T47D (cell line): ENCODE data around the gene MICAL3.
"Not testable (repeated sequence)": the region's sequence is repeated elsewhere in the genome, so short reads cannot be mapped to it uniquely, and the experiment has no call there.

ENCODE experiments used
- DNase-seq, 2 experiments: peaks; one replicate each; pipeline versions ENCODE4 v3.0.0 to v3.0.0-alpha.2; 2011 to 2012; ENCODE audit warnings: low read depth in 1 of 2, low spot score in 1 of 2
- JUND ChIP-seq: IDR thresholded peaks from 2 replicates; pipeline ENCODE4 v1.6.1; 2012; ENCODE audit warnings: low read depth
- in situ Hi-C: cut with HindIII; loops from 2 replicates; pipeline ENCODE4 v1.10.0; 2016; ENCODE audit warnings: low sequenced_read_pairs, low pct_unique_long_range_greater_than_20kb

Gene MICAL3

DNA sequence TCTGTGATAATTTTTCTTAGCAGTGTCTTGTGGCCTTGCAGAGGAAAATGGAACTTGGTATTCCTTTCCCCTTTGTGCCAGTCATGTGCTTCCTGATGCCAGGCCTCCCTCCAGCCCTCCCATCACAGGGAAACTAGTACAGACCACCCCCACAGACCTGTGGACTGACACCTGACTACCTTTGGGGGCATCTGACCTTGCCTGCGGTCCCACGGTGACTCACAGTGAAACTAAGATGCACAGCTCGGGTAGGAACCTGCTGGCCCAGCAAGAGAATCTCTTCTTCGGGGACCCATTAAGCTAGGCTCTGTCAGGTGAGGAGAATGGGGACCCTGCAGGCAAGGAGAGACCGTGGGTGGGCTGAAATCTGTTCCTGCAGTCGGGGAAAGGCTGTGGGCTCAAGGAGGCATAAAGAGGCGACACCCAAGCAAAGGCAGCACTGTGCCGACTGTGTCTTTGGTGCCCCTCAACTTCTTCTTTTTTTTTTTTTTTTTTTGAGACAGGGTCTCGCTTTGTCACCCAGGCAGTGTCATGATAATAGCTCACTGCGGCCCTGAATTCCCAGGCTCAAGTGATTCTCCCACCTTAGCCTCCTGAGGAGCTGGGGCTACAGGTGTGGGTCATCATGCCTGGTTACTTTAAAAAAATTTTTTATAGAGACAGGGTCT is 32.6 kb upstream of the MICAL3 start:
- in situ Hi-C loops, result no loop called here

DNA sequence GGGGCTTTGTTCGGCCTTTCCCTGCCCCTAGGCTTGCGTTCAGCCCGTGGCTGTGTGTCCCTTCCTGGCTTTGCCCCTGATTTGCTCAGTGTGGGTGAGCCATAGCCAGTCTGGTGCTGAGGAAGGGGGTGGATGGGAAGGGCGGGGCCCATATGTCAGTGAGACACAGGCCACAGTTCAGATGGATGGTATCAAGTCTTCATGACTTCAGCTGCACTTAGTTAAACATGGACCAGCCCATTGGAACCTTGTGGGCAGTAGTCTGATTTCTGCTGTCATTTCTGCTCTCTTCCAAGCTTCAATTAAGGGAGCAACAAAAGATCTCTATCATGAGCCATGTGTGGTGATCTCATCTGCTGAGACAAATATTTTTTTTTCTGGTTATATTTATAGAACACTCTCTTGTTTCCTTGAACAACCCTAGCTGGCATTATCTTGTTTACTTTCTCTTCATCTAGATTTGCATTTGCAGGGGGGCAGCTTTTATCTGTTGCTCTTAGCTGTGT is 31.9 kb upstream of the MICAL3 start:
- in situ Hi-C loops, result no loop called here
- DNase-seq, result peak in 1 of 2 experiments; percentile 16
- TF ChIP-seq JUND, result no peak

More for the DNA sequence above, 32.6 kb upstream of the MICAL3 start:
- DNase-seq, result no peak
- no peak for TF ChIP-seq JUND

DNA sequence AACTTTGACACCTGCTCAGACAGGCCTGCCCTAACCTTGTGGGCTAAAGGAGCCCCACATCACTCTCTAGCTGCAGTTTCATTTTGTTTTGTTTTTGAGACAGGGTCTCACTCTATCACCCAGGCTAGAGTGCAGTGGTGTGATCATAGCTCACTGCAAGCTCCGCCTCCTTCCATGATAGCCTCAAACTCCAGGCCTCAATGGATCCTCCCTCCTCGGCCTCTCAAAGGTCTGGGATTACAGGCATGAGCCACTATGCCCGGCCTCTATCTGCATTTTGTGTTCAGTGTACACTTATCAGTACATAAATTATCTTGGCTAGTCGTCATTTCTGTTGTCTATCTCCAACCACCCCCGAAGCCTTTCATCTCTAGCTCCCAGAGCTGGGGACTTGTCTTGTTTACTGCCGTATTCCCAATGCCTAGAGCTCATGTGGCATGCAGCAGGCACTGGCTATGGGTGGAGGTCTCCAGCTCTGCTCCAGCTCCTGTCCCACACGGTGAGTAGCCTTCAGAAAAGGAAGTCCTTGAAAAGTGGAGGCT is 31.3 kb upstream of the MICAL3 start:
- DNase-seq, result no peak
- in situ Hi-C loops, result no loop called here
- TF ChIP-seq JUND, result no peak

DNA sequence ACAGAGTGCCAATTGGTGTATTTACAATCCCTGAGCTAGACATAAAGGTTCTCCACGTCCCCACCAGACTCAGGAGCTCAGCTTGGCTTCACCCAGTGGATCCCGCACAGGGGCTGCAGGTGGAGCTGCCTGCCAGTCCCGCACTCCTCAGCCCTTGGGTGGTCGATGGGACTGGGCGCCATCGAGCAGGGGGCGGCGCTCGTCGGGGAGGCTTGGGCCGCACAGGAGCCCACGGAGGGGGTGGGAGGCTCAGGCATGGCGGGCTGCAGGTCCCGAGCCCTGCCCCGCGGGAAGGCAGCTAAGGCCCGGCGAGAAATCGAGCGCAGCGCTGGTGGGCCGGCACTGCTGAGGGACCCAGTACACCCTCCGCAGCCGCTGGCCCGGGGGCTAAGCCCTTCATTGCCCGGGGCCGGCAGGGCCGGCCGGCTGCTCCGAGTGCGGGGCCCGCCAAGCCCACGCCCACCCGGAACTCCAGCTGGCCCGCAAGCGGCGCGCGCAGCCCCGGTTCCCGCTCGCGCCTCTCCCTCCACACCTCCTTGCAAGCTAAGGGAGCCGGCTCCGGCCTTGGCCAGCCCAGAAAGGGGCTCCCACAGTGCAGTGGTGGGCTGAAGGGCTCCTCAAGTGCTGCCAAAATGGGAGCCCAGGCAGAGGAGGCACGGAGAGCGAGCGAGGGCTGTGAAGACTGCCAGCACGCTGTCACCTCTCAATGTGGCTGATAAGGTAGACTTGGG is 29.0 kb upstream of the MICAL3 start:
- DNase-seq, in situ Hi-C loops: not testable (repeated sequence)

DNA sequence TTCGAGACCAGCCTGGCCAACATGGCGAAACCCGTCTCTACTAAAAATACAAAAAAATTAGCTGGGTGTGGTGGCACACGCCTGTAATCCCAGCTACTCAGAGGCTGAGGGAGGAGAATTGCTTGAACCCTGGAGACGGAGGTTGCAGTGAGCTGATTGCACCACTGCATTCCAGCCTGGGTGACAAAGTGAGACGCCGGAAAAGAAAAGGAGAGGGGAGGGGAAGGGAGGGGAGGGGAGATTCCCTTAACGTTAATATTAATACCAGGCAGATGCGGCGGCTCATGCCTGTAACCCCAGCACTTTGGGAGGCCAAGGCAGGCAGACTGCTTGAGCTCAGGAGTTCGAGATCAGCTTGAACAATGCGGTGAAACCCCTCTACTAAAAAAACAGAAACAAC is 26.8 kb upstream of the MICAL3 start:
- DNase-seq, in situ Hi-C loops: not testable (repeated sequence)

DNA sequence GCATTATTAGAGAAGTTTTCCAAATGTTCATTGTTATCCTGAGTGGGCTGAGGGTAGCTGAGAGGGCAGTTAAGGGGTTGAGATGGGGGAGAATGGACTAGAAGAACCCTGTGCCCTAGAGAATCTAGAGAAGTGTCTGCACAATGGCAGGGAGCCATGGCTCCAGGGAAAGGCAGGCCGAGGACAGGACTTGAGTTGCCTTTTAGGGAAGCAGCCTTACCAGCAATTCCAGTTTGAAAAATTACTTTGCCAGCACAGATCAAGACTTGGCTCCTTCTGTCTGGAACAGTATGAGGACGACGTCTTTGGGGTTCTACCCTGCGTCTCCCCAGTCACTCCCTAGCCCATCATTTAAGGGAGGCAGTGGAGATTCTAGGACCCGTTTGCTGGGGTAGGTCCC is 25.7 kb upstream of the MICAL3 start:
- TF ChIP-seq JUND, result no peak
- in situ Hi-C loops, result no loop called here

DNA sequence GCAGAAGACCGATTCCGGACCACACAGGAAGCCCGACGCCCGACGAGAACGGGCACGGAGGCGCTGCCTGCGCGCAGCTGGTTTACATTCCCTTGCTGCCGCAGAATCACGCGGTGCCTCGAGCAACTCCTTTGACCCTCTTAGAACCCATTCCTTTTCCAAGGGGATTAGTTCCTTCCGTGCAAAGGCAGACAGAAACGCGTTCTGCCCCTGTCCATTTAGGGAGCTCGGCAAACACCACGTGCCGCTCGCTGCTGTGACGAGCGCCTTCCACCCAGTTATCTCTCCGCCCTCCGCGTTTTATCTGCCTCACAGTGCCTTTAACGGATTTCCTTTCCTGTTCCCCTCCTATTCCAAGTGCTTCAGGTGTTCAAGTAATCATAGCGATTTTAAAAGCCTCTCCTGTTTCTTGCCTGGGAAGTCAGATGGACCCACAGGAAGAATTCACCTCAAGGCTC is 24.1 kb upstream of the MICAL3 start:
- peak in 1 of 2 experiments; percentile 16 for DNase-seq
- no peak for TF ChIP-seq JUND
- in situ Hi-C loops, result no loop called here

More for the DNA sequence above, 25.7 kb upstream of the MICAL3 start:
- DNase-seq, result peak; percentile 73 to 83

DNA sequence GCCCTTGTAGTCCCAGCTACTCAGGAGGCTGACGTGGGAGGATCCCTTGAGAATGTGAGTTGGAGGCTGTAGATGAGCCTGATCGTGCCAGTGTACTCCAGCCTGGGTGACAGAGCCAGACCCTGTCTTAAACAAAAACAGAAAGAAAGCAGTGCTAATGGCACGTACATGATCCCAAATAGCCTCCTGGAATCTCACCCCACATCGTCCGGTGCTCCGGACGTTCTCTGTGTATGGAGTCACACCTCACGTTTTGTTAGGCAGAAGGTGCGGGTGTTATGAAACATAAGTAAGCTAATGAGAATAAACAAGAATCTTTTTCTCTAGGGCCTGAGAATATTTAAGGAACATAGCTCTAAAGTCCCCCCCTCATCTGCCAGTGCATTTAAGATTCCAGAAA is 23.7 kb upstream of the MICAL3 start:
- in situ Hi-C loops, result no loop called here
- TF ChIP-seq JUND, result no peak
- no peak for DNase-seq

DNA sequence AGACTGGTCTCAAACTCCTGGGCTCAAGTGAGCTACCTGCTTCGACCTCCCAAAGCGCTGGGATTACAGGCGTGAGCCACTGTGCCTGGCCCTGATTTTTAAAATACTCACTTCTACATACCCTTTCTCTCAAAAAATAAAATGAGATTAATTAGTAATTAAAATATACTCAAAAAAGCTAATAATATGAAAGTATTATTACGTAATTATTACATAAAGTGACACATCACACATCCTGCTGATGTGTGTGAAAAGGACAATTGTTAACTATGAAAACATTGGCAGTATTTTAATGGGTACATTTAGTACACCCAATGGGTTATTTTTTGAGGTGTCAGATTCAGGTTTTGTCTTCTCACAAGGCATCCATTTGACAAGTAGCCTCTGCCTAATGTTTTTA is 21.4 kb upstream of the MICAL3 start:
- DNase-seq, result no peak
- in situ Hi-C loops, result no loop called here
- TF ChIP-seq JUND, result no peak

DNA sequence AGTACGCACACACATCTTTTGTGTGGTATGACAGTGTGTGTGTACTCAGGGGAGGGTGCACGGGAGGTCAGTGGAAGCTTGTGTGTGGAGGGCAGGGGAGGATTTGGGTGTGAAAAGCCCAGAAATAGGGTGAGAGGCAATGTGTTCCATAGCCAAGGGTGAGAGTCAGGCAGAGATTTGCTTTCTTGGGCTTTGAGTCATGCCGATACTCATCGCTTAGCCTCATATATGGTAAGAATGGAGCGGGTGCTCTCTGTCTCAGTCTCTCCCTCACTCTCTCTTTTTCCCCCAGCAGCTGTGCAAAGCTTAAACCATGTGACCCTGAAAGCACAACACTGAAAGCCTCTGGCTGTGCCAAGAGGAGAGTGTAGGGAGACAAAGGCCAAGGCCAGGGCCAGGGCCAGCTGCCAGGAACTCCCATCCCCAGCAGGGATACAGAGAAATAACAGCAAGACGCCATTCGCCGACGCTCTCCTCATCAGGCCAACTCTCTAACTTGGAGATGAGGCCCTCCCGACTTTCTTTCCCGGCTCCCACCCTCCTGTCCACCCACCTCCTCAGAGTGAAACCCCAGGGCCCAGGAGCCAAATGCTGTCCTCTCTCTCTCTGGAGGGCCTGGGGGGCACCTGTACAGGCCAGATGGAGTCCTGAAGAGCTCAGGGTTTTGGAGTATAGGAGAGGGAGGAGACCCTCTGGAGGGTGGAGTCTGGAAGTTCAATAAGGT is 20.3 kb upstream of the MICAL3 start:
- DNase-seq, result no peak
- TF ChIP-seq JUND, result no peak
- in situ Hi-C loops, result no loop called here

DNA sequence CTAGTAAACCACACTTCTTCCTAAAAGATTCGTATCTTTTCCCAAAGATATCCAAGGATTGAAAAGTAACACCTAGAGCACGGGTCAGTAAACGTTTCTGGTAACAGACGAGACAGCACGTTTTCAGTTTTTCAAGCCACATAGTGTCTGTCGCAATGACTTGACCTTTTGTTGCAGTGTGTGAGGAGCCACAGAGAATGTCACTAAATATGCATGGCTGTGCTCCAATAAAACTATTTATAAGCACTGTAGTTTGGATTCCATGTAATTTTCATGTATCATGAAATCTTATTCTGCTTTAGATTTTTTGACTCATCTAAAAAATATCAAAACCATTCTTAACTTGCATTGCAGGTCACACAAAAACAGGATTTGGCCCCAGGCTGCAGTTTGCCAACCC is 18.3 kb upstream of the MICAL3 start:
- DNase-seq, result no peak
- TF ChIP-seq JUND, result no peak
- in situ Hi-C loops, result no loop called here

DNA sequence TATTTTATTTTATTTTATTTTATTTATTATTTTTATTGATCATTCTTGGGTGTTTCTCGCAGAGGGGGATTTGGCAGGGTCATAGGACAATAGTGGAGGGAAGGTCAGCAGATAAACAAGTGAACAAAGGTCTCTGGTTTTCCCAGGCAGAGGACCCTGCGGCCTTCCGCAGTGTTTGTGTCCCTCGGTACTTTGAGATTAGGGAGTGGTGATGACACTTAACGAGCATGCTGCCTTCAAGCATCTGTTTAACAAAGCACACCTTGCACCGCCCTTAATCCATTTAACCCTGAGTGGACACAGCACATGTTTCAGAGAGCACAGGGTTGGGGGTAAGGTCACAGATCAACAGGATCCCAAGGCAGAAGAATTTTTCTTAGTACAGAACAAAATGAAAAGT is 16.5 kb upstream of the MICAL3 start:
- in situ Hi-C loops, DNase-seq: not testable (repeated sequence)

DNA sequence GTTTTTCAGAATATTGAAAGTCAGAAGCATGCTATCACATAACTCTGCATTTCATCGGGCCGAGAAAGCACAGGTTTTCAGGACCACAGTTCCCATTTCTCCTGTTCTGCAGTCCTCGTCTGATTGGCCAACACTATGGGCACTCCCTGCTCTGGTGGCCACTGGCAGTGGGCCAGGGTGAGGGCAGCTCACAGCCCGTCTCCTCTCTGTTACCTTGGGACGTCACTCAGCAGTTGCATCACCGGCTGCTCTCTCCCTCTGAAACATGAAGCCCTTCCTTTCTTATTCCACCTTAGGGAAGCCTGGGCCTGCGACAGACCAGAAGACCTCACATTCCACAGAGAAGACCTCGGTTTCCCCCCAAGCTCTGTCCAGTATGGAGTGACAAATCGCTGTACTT is 11.4 kb upstream of the MICAL3 start:
- no peak for TF ChIP-seq JUND
- DNase-seq, result peak in 1 of 2 experiments; percentile 68
- in situ Hi-C loops, result no loop called here
